HG02840 (cell line): ENCODE results near the gene BRD4.
"Not testable (repeated sequence)": the region's sequence is repeated elsewhere in the genome, so short reads cannot be mapped to it uniquely, and the experiment has no call there.

Experiments used
- ATAC-seq: cut with Tn5 transposase; IDR thresholded peaks from one replicate; pipeline ENCODE4 v1.9.1; 2021; ENCODE audit warnings: mild to moderate bottlenecking, moderate library complexity, moderate number of reproducible peaks; ENCODE audit not compliant: unreplicated experiment, low FRiP score

BRD4 gene

DNA sequence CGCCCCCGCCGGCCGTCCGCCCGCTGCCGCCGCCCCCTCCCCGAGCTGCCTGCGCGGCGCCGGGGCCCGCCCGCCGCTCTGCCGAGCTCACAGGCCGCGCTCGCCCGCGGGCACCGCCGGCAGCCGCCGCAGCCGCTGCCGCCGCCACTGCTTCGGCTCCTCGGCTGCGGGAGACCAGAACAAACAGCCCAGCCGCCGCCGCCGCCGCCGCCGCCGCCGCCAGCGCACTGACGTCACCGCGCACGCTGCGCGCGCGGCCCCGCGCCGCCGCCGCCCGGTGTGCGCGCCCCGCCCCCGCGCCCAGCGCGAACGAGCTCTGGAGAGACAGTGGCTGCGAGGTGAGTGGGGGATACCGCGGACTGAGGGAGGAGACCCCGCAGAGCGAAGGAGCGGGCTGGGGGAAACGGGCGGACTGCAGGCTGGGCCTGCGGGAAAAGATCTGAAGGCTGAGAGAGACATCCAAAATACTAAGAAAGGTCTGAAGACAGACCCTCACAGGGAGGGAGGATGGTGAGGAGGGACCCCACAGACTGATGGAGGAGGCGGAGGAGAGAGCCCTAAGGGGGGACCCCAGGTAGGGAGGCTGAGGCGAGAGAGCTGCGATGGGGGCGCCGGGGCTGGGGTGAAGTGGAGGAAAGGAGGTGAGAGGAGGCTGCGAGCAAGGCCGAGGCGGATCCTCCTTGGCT is at the start of gene BRD4:
Gene BRD4 (minus strand): TSS at position 229 of the 686 bp plus-strand sequence. CDS start 59,440 bp downstream, outside the sequence.
- ATAC-seq = peak; percentile 53

DNA sequence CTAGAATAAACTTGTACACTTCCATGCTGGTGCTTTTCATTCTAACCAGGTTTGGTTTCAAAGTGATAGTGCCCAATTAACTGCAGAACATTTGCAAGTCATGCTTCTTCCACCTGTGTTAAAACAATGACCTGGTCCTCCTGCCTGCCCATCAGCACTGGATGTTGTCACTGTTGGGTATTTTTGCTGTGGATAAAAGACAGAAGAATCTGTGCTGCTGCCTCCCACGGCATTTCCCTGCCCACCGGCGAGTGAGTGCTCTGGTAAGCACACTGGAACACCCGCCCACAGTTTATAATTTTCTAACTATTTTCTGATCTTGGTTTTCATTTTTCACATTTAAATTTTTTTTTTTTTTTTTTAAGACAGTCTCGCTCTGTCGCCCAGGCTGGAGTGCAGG is 49.5 kb upstream of the BRD4 start:
- ATAC-seq = no peak

DNA sequence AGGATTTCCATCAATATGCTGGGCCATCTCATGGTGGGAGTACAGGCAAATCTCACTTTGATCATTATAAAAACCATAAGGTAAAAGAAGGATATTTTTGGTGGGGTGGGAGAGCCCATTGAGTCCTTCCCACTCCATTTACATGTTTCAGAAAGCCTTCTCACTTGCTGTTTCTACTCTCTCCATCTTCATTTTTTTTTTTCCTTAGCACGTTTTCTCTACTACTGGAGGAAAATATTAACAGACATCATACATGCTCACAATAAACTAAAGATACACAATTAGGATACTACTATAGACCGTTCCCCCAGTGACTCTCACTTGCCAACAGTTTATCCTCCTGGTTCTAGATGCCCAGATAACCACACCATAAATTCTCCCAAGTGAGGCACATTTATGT is 49.1 kb upstream of the BRD4 start:
- no peak for ATAC-seq

DNA sequence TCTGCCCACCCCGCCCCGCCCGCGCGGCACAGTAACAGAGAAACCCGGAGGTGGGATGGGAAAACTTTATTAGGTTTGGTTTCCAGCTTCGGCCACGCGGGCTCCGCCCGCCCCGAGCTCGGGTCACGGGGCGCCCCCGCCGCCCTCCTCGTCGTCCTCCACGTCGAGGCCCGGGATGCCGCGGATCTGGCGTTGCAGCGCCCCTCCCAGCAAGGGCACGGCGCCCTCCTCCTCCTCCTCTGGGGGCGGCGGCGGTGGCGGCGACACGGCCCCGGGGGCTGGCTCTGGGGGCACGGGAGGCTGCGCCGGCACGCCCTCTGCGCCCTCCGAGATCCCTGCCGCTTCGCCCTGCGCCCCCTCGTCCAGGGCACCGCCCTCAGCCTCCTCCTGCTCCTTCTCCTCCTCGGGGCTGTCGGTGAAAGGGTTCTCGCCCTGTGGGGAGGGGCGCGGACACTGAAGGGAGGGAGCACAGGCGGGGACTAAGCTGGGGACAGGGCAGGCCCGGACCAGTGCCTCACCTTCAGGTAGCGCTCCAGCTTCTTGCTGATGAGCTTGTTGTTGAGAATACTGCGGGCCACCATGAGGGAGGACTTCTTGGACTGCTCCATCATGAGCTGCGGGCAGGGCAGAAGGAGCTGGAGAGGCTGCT is 47.8 kb upstream of the BRD4 start:
- peak; percentile 25 for ATAC-seq

DNA sequence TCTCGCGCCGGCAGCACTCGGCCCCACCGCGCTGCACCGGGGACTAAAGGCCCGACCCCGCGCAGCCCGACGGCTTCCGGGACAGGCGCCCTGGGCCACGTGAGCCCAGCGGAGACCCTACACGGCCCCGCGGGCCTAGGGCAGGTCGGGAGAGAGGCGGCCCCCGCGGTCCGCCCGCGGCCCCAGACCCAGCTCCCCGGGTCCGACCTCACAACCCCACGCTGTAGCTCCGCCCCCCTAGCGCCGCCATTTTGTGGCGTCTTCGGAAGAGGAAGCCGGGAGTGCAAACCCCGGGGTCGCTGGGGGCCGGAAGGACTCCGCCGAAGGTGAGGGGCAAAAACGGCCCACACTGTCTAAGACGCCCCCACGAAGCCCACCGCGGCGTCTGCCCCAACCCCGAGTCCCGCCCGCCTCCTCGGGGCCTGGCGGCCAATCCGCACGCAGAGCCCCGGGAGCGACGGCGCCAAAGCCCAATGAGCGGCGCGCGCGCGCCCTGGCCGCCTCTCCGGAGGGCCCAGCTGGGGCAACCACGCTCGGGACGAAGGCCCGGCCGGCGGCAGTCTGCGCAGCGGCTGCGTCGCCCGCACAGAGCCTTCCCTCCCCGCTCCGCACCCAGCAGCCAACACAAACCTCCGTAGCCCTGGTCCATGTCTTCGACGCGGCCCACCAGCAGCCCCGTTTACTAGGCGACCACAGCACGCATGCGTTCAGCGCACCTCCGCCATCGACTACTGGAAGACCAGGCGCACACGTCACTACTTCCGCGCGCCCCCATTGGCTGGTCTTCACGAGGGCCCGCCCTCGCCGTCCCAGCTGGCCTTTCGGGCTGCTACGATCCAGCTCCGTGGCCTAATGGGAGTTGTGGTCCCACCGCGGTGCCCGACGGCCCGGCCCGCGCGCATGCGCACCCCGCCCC is 47.0 kb upstream of the BRD4 start, which contains the start of gene AKAP8:
Gene AKAP8 (minus strand): TSS at position 705 of the 916 bp plus-strand sequence. CDS start 56 bp downstream, at position 649.
- peak; percentile 83 for ATAC-seq

DNA sequence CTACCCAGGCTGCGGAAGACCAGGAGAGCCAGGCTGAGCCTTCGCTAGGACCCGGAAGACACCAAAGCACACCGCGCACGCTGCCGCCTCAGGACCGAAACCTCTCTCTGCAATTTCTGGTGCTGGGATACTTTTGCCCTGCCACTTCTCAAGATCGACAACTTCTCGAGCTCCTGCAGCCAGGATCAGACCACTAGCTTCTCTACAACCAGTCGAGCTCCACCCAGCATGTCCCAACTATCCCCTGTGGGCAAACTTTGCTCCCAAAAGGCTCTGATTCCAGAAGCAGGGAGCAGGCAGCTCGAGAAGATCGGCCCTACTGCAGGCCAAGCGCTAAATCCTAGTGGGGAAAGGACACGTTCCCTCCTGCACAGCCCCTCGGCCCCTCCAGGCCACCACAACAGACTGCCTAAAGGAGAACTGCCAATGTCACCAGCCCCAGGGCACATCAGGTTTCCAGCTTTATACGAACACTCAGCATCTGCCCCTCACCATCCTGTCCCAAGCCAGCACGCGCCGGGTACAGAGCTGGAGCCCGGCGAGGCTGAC is 46.3 kb upstream of the BRD4 start:
- ATAC-seq = no peak

DNA sequence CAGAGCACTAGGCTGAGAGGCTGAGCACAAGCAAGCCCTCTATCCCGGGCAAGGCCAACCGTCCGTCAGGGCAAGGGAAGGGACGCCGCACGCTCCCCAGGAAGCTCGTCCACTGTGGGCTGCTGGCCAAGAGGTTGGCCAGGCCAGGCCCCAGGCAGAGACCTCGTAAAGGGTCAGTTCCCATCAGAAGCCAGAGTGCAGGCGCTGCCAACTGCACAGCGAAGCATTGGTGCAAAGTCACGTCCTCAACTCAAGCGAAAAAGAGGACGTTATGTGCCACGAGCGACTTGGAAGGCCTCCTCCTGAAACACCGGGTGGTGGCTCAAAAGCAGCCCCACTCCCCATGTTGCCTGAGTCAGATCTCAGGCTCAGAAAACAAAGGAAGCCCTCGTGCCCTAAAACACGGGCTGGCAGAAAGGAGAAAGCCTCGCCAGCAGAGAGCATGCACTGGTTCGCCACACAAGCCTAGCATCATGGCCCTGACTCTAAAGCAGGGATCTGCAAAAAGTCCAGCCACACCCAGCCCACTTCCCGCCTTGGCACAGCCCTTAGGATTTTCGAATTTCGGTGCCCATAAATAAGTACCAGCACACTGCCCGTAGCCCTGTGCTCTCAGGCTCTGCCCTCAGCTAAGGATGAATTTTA is 42.6 kb upstream of the BRD4 start:
- ATAC-seq = no peak

DNA sequence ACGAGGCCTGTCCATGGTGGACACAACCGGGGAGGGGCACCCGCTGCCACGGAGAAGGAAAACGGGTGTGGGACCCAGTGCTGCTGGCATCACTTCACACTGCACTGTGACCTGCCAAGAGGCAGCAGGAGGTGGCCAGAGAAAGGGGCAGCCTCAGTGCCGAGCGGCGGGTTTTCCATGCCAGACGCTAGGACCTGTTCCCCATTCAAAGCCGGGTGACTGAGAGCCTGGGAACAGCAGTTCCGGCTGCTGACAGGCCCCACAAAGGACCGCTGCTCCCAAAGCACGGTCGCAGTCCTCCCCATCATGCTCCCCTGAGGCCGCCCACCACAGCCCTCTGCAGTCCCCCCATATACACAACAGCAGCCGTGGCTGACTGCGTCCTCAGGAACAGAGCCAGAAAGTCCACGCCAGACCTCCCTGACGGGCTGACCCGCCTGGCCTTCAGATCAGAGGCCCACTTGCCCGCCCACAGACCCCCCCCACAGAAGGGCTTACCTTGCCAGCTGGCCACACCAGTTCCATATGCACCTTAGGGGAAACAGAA is 41.8 kb upstream of the BRD4 start:
- ATAC-seq = no peak

DNA sequence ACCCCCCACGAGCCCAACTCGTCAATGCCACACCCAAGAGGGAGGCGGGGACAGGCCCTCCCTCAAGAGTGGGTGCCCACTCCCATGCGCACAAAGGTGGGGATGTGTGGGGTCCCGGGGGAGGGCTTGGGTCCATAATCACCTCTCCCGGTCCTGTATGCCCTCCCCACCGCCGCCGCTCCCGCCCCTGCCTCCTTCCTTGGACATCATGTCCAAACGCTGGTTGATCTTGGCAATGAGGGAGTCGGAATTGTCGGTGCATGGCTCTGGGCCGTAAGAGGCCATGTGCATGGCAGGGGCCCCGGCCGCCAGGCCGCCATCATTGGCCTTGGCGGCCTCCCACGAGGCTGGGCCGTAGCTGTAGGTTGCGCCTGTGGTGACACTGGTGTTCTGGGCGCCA is 41.3 kb upstream of the BRD4 start:
- ATAC-seq = no peak

DNA sequence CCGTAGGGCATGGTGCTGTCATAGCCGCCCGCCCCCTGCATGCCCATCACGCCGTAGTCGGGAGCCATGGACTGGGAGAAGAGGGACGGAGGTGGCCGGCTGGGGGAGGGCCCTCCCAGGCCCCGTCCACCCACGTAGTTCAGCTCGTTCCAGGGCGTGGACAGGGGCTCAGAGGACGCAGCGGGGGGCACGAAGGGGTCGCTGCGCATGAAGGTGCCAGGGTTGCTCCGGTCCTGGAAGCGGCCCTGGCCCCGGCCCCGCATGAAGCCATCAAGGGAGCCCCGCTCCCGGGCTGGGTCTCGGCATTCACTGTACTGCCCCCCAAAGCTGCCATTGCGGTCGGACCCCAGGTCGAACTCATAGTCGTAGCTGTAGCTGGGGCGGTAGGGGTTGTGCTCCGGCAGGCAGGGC is 40.6 kb upstream of the BRD4 start:
- no peak for ATAC-seq

DNA sequence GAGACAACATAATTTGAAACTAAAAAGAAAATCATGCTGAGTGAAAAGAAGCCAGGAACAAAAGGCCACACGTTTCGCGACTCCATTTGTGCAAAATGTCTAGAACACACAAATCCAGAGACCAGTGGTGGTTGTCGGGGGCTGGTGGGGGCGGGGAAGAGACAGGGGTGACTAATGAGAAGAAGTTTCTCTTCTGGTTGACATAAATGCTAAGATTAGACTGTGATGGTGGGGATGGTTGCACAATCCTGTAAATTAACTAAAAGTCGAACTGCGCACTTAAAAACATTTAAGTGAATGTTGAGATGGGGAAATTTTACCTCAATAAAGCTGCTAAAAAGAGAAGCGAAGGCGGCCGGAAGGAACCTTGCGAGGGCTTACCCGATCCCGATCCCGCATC is 40.1 kb upstream of the BRD4 start:
- no peak for ATAC-seq

DNA sequence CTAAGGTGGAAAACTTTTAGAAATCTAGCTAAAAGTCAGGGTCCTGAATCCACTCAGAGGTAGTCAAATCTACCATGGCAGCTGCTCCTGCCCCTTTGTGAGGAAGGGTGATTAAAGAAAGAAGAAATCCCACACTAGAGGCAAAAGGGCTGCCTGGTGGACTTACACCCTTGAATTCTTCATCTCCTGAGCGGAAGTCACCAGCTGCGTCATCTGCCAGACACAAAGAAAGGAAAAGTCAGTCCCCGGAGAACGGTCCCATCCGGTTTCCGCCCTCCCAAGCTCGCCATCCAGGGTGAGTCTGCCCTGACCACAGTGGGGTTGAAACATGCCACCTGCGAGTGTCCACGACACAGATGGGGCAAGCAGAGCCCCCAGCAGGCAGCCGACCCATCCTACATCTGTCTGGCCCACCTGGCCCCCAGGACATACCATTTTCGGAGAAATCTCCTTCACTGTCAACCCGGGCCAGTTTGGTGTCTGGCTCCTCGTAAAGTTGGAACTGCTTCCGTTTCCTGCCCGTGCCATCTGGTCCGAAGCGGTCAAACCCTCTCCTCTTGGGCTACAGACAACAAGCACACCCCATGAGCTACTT is 39.5 kb upstream of the BRD4 start:
- ATAC-seq = no peak

DNA sequence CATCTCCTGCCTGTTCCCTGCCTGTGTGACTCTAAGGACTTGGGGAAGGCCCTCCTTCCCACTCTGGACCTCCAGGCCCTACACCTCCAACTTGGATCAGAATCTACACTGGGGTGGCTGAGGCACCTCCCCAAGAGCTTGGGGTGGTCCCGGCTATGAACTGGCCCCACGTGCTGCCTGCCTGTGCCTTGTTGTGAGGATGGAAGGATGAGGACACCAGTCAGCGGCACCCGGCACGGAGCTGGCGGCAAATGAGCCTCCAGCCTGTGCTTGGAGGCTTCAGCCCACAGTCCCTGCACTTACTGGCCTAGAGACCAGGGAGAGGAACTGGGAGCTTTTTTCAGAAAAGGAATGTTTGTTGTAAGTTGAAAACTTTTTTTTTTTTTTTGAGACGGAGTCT is 38.8 kb upstream of the BRD4 start:
- no peak for ATAC-seq

DNA sequence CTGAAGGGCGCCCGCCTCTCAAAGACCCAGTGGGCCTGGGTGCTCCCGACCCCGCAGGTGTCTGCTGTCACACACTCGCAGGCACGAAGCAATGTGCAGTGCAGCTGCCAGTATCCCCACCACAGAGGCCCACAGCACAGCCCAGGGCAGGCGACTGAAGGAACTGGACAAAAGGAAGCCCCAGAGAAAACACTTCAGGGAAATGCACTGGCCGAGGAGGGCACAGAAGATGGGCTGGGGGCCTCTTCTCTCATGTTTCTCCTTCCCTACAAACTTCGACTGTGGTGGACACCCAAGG is 37.2 kb upstream of the BRD4 start:
- no peak for ATAC-seq

DNA sequence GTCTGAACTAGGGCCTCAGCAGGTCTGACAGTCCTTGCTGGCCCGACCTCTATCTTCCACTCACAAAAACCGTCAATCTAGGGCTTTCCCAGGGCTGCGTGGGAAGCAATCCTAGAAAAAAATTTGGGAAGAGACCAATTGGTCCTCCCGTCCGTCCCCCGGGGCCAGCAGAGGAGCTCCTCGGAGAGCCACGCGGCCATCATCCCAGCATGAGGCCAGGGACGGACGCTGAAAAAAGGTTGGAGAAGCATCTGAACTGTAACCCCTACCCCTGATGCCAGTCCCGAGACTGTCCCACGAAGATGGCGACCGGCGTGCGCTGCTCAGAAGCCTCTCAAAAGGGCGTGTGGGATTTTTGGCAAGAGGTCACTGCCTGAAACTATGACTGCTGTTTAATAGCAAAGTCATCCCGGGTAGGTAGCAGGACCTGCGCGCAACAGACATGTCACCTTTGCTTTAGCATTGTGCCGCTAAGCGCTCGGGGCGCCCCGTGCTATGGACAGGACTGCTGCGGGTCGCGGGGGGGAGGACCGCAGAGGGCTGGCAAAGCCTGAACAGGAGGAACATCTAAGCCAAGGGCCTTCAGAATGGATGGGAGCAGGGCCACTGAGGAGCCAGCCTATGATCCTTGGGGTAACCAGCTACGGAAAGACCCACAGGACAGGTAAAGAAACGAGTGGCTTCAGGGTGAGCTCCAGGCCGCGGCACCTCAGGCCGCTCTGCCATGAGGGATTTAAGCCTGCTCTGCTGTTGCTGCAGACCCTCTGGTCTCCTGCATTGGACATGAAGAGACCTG is 36.7 kb upstream of the BRD4 start:
- ATAC-seq = no peak

DNA sequence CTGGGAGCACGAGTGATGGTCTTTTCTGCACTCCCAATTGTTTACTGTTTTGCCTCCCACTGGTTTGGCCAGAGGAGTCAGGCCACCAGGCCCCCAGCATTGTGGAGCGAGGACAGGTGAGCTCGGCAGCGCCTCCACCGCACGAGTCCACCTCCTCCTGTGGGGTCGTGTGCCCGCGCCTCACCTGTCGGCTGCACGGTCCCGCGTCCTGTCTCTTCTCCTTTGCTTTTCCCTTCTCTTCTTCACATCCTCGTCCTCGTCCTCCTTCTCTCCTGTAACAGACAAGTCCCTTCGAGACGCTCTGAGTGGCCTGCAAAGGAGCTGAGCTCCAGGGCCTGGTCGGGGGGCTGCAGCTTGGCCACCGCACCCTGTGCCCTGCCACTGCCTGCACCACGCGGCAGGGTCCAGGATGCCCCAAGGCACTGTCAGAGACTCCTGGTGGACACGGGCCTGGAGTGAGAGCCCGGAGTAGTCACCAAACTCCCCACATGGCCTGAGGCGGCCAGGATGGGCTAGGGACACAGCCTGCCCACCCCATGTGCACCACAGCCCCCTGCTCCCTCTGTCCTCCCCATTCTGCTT is 35.8 kb upstream of the BRD4 start:
- ATAC-seq = no peak

DNA sequence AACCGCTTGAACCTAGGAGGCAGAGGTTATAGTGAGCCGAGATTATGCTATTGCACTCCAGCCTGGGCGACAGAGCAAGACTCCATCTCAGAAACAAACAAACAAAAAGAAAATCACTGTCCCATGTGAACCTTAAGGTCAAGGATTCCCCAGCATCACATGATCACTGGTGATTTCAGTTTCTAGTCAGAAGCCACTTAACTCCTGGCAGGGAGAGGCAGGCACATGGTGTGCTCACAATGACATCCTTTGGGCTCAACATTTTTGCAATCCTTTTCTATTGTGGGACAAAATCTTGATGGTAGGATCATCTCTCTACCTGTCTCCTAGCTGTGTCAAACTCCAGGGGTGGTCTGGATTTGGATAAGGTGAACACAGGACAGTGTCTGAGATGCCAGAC is 35.1 kb upstream of the BRD4 start:
- ATAC-seq = no peak

DNA sequence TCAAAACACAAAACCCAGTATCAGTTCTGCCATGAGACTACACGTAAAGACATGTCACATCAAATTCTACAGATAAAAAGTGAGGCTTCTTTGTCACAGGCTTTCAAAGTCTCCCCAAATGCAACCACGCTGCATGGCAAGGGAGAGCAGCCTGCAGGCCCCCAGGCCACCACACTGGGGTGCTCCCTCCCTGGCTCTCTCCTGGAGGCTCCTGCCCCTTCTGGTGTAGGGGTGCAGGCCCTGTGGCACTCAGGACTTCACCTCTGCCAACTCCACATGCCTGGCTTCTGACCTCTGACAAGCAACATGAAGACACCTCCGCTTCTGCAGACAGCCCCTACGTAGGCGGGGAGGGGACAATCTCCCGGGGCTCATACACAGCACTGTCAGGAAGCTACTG is 32.9 kb upstream of the BRD4 start:
- no peak for ATAC-seq

DNA sequence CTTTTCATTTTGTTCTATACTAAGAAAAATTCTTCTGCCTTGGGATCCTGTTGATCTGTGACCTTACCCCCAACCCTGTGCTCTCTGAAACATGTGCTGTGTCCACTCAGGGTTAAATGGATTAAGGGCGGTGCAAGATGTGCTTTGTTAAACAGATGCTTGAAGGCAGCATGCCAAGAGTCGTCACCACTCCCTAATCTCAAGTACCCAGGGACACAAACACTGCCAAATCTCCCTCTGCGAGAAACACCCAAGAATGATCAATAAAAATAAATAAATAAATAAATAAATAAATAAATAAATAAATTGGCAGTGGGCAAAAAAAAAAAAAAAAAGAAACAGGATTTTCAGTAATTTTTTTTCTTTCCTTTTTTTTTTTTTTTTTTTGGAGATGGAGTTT is 31.5 kb upstream of the BRD4 start:
- ATAC-seq = not testable (repeated sequence)
